ENCODE data around the gene RACK1. TPM values are rescaled to one million over a fixed set of nuclear protein-coding genes. Genes with fewer than 3 reads are reported as not detected.

RACK1 gene
- total and polyA plus RNA-seq, 2 donors (not counting 3 experiments of a cell fraction or from before 2014, with no cell fraction given): 1,910 to 5,629 TPM

- TF ChIP-seq MYC (IDR thresholded peaks at IDR 0.05; ENCODE audit: low read depth, low read length) (no peak), EZH2 (IDR thresholded peaks at IDR 0.05; ENCODE audit: borderline replicate concordance, low read depth, low read length, severe bottlenecking) (no peak), POLR2AphosphoS5 (IDR thresholded peaks at IDR 0.05; ENCODE audit: insufficient read depth, low read depth, low read length) (no peak), POLR2A (IDR thresholded peaks at IDR 0.05; ENCODE audit: low read depth, low read length) (no peak), JUN (IDR thresholded peaks at IDR 0.05; ENCODE audit: borderline replicate concordance, insufficient read depth, insufficient read length, low read depth) (no peak), CTCF (IDR thresholded peaks at IDR 0.05; ENCODE audit: extremely low read depth in 1 of 2, insufficient read depth in 1 of 2, low read depth in 1 of 2, low read length in 2 of 2) (no peak), GATA2 (IDR thresholded peaks at IDR 0.05; ENCODE audit: insufficient read depth, insufficient read length, low read depth, low read length) (no peak), FOS (IDR thresholded peaks at IDR 0.05; ENCODE audit: borderline replicate concordance, insufficient read depth, low read length) (no peak)
- TF ChIP-seq, protein P1, sequence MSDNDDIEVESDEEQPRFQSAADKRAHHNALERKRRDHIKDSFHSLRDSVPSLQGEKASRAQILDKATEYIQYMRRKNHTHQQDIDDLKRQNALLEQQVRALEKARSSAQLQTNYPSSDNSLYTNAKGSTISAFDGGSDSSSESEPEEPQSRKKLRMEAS (IDR thresholded peaks at IDR 0.05; ENCODE audit: insufficient read depth, insufficient read length): no peak
- no peak overlapping the region for H3K27ac ChIP-seq (ENCODE audit: insufficient read depth, low read depth, low read length)
- no peak overlapping the region for H3K4me2 ChIP-seq (ENCODE audit: insufficient read depth, low read length)
- FAIRE-seq (no peak), DNase-seq (ENCODE audit: low read depth, low spot score) (no peak)
- intact Hi-C loops (cut with micrococcal nuclease) (no loop called here), dilution Hi-C loops (cut with MboI; ENCODE audit: extremely low pct_ligation_motif_present, low sequenced_read_pairs) (no loop called here)
- H3K36me3 ChIP-seq (ENCODE audit: control insufficient read depth in 2 of 2, extremely low read depth in 1 of 2, insufficient read depth in 2 of 2, low read length in 2 of 2): peaks cover 46 to 55% of the 10 kb centered on the region in 2 experiments
- ChIA-PET POLR2A (no interaction called here), CTCF (no interaction called here)
- BruUV-seq (replicated peaks): no TSS peak
- peaks cover 6% of the 10 kb centered on the region for H4K20me1 ChIP-seq (replicated peaks; ENCODE audit: control insufficient read depth, extremely low read depth, insufficient read depth, low read length)
- H3K27me3 ChIP-seq (ENCODE audit: control insufficient read depth in 2 of 2, insufficient read depth in 2 of 2, low read length in 2 of 2): no peaks in the 10 kb centered on the region
- H3K4me3 ChIP-seq (replicated peaks in 1 of 3; ENCODE audit: insufficient read depth in 1 of 3, low read depth in 1 of 3, low read length in 3 of 3): no peak overlapping the region
- H2AFZ ChIP-seq (ENCODE audit: low read depth, low read length): no peak overlapping the region
- H3K9me1 ChIP-seq (replicated peaks; ENCODE audit: control insufficient read depth, extremely low read depth, insufficient read depth, low read length): no peaks in the 10 kb centered on the region
- peaks cover 58% of the 10 kb centered on the region for H3K79me2 ChIP-seq (ENCODE audit: control insufficient read depth, insufficient read depth, low read length)
- no peaks in the 10 kb centered on the region for H3K9me3 ChIP-seq (replicated peaks; ENCODE audit: control insufficient read depth, insufficient read depth, low read length)
- no peak overlapping the region for H3K9ac ChIP-seq (replicated peaks; ENCODE audit: extremely low read depth, insufficient read depth, low read length)
- H3K4me1 ChIP-seq (ENCODE audit: control insufficient read depth, extremely low read depth, insufficient read depth, low read length): peaks cover 18% of the 10 kb centered on the region
Measured at GRCh38 chr5:181239062-181239663, 4.5 kb downstream of the RACK1 start.

Measured in endothelial cell of umbilical vein (primary cell).